Endothelial cell of hepatic sinusoid (primary cell): ENCODE measurements around the gene B3GAT2.
"Not testable (repeated sequence)": the region's sequence is repeated elsewhere in the genome, so short reads cannot be mapped to it uniquely, and the experiment has no call there.

Source experiments
- in situ Hi-C: cut with HindIII; loops from 2 replicates; pipeline ENCODE4 v1.10.0; 2017; ENCODE audit warnings: low sequenced_read_pairs

The B3GAT2 gene

DNA sequence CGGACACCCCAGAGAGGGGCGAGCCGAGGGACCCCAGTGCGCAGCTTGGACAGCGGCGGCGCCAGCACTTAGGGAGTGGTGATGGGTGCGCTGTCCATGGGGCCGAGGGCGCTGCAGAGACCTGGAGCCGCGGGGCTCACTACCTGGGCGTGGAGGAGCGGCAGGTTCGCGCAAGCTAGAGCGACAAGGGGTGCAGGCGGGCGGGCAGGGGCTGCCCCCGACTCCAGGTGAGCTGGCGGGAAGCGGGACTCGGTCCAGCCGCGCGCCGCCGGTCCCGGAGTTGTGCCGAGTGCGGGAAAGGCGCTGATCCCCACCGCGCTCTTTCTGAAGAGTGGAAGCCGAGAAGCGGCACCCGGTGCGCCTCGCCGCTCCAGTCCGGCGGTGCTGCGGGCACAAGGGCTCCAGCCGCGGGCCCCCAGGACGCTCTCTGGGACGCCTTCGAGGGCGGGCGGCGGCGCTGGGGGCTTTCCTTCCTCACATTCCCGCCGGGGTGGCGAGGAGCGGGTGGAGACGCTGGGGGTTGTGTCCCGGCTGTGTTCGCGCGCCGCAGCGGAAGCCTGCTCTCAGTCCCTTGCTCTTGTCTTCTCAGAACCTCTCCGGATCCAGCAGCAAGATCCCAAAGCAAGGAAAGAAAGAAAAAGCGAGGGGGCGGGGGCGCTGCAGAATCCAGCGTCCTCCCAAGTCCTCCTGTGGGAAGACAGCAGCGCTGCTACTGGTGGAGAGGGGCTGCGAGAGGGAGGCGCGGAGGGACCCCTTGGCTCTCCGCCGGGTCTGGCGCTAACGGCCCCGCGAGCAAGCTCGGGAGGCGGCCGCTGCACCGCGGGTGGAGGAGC lies at the start of gene B3GAT2:
Gene B3GAT2, minus strand, starts transcription at position 610 of the 833 bp plus-strand sequence. CDS start 631 bp downstream, outside the sequence.
- in situ Hi-C loops: no loop called here

- in situ Hi-C loops: no loop called here
Observed at GRCh38 chr6:70998148-70998547, 41.3 kb upstream of the B3GAT2 start.

GRCh38 chr6:70997379-70997778 lies 40.5 kb upstream of the B3GAT2 start:
- in situ Hi-C loops: no loop called here

DNA sequence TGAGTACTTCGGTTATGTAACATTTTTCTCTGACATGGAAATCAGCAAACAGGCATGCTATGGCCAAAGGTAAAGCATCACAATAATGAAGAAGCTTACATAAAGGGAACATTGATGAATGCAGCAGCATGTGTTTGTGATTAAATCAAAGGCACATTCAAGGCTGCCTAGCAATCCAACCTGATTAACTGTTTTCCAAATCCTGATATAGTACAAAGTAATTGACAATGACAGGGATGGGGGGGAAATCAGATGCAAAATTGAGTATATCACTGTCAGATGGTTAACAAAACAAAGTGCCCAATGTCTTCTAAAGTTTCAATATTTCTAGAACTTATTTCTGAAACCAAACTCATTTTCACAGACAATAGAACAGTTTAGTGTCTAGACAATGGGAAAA lies 39.2 kb upstream of the B3GAT2 start:
- in situ Hi-C loops: no loop called here

DNA sequence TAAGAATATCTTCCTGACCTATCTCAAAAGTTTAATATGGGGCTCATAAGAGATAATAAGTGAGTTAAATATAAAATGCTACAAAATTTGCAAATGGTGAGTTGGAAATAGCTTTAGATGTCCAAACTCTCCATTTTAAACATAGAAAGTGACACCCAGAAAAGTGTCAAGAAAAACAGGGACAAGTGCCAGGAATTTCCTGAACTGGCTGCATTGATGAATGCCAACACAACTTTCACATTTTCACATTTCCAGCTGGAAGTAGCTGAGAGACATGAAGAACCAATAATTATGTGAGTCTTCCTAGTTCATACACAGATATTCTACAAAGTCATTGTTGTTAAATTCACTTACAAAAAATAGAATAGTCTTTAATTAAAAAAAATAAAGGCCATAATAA lies 38.6 kb upstream of the B3GAT2 start:
- in situ Hi-C loops: no loop called here

- in situ Hi-C loops: no loop called here
Observed at GRCh38 chr6:70991253-70991652, 34.4 kb upstream of the B3GAT2 start.

- in situ Hi-C loops: no loop called here
Observed at GRCh38 chr6:70985156-70985555, 28.3 kb upstream of the B3GAT2 start.

- in situ Hi-C loops: no loop called here
Observed at GRCh38 chr6:70982747-70983146, 25.9 kb upstream of the B3GAT2 start.

- in situ Hi-C loops: no loop called here
Observed at GRCh38 chr6:70980727-70981126, 23.9 kb upstream of the B3GAT2 start.

DNA sequence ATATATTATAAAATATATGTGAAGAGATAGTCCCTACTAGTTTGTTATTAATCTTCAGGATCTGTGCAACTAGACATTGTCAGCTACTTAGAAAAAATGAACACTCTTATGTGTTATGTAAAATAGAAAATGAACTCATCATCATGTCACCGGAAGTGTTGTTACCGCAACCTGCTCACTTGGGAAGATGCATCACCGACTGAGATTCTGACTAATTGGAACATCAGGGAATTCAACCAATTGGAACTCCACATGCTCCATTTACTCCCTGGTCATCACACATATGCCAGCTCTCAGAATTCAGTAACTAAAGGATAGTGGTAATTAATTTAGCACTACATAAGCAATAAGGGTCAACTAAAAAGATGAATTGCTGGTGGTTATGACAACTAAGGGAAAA lies 16.7 kb upstream of the B3GAT2 start:
- in situ Hi-C loops: no loop called here

DNA sequence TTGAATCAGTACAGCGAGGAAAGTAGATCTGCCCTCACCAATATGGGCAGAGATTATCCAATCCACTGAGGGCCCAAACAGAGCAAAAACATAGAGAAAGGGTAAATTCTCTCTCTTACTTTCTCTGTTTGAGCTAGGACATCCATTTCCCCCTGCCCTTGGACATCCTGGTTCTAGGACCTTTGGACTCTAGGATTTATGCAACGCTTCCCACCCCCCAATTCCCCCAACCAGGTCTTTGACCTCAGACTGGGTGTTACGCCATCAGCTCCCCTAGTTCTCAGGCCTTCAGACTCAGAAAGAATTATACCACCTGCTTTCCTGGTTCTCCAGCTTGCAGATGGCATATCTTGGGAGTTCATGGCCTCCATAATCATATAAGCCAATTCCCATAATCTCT lies 10.2 kb upstream of the B3GAT2 start:
- in situ Hi-C loops: no loop called here

DNA sequence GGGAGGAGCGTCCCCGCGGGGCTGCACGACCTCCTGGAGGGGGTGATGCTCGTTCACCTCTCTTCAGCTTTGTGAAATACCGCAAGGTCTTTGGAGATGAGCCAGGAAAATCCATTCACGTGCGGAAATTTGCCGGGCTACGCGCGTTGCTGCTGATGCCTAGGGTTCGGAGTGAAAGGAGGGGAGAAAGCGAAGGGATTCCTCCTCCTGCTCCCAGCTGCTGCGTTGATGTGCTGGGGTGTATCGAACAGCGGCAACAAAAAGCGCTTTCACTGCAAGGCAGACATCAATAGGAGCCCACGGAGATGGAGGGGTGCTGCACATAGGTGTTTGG lies 391 bp upstream of the B3GAT2 start:
- in situ Hi-C loops: no loop called here

- in situ Hi-C loops: no loop called here
Observed at GRCh38 chr6:70956191-70956450, 739 bp downstream of the B3GAT2 start.

GRCh38 chr6:70955441-70956190 lies 1.2 kb downstream of the B3GAT2 start:
- in situ Hi-C loops: no loop called here

DNA sequence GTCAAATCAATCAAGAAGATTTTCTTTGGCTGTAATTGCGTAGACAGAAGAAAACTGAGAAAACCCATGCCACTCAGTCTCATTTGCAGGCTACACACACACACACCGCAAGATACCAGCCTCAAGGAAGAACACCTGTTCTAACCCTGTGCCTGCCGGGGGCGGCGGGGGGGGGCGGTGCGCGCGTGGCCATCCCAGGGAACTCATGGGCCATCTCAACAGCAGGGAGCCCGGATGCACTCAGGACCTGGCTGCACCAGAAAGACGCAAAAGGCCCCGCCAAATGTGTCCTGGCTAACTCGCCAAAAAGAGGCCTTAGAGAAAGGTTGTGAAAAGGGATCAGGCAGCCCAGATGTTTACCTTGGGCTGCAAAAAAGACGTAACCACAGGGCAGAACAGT lies 2.1 kb downstream of the B3GAT2 start:
- in situ Hi-C loops: no loop called here

DNA sequence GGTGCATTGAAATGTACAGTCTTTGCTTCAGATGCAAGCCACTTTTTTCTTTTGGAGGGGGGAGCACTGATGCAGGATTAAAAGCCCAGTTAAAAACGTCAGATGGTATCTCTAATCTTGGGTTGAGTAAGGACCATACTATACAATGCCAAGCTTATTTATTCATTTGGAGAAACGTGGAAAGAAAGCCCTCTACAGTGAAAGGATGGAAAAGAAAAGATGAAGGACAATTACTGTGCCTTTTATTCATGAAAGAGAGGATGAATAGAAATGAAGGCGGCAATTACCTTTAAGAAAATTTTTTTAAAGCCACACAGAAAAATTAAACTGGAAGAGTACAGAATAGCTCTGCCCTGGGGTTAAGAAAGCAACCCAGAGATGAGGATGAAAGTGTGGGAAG lies 2.7 kb downstream of the B3GAT2 start:
- in situ Hi-C loops: no loop called here

DNA sequence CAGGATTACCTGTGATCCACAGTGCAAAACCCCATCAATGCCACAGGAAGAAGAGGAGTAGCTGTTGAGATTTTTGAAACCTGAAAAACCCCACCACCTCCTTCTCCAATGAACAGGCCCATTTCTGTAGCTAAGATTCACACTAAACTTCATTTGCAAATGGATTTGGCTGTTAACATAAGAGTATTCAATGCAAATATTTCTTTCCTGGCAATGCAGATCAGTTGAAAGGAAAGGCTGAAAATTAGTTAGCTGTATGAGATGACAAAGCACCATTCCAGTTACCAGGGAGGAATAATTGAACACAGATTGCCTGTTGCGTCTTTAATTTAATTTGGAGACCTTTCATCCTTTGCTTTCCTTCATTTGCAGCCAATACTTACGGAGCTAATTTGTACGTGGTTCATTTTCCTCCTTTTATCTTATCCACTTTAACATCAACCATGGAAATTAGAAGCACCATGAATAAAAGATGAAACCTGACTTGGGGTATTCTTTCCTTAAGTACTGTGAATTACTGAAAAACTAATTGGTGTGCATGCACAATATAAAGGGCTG lies 4.2 kb downstream of the B3GAT2 start:
- in situ Hi-C loops: no loop called here

GRCh38 chr6:70944321-70944720 lies 12.5 kb downstream of the B3GAT2 start:
- in situ Hi-C loops: not testable (repeated sequence)

- in situ Hi-C loops: no loop called here
Observed at GRCh38 chr6:70933853-70934252, 23.0 kb downstream of the B3GAT2 start.

DNA sequence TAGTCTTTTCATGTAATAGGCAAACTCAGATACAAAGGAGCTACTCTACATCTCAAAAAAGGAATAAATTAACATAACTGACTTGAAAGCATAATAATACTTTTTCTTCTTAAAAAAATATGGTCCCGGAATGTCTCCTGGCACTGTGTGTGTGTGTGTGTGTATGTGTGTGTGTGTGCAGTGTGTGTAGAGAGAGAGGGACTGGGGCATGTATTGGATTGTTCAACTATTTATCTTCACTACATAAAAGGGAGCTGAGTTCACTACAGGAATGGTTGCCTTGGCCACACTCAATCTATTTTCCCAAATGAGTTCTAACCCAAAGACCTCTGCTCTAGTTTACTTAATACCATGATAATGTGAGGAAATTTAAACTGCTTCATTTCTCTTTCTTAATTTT lies 51.1 kb downstream of the B3GAT2 start:
- in situ Hi-C loops: no loop called here

DNA sequence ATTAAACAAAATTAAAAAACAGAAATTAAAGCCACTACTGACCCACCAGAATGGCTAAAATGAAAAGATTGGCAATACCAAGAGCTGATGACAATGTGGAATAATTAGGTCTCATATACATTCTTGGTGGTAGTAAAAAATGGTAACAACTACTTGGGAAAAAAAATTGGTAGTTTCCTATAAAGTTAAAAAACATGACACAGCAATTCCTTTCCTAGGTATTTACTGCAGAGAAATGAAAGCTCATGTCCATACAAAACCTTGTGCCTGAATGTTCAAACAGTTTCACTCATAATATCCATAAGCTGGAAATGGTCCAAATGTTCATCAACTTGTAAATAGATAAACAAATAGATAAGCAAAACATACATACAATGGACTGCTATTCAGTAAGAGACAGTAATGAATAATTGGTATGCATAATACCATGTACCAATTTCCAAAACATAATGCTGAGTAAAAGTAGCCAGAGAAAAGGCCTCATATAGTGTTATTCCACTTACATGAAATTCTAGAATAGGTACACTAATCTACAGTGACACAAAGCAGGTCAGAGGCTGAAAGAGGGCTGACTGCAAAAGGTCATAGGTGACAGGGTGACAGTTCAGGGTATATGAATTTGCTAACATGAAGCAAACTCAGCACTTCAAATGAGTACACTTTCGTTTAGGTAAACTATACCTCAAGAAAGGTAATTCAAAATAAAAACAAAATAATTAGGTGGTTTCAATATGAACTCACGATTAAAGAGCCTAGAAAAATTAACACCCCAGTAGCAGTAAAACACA lies 53.0 kb downstream of the B3GAT2 start:
- in situ Hi-C loops: no loop called here

DNA sequence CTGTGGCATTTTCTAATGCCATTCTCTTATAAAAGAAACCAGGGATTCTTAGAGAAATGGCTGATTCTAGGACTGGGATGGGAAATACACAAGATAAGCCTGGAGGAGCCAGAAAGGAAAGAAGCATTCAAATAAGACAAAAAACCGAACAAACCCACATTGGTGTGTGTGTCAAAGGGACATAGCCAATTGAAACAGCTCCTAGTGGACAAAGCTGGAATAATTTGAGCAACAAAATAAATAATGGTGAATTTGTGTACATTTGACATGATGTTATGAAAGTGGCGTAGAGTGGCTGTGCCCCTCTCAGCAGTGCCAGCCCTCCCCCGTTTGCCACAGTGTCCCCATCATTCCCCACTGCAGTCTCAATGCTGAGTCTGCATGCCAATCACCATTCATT lies 55.5 kb downstream of the B3GAT2 start:
- in situ Hi-C loops: no loop called here
